ENCODE results near the gene AXIN1.

DNA sequence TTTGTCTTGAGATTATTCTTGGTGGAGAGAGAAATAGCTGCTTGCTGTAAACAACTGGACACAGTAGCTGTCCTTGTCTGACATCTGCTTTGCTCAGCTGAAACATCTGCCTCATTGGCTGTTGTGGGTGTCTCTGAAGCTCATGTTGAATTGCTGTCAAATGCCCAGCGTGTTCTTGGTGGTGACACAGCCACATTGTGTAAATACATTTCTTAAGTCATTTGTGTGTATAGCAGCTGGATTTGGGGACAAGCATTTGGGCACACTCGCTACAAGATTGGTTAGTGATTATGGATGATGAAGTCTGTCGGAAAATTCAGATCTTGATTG, 112.6 kb downstream of the AXIN1 start:
- TF ChIP-seq CTCF (IDR thresholded peaks at IDR 0.05) (no peak), POLR2A (IDR thresholded peaks at IDR 0.05) (no peak)

Measured in thyroid gland (tissue), 4 donors.